Right kidney (tissue), 1 donor: ENCODE results near the gene DPH1.

ENCODE experiments used
- DNase-seq: peaks from one replicate; pipeline ENCODE4 v3.0.0-alpha.2; 2016

DPH1 gene

GRCh38 chr17:2060681-2061440, 30.9 kb downstream of the DPH1 start:
- peak; percentile 30 for DNase-seq

GRCh38 chr17:2061441-2061958, 31.5 kb downstream of the DPH1 start:
- no peak for DNase-seq

- peak; percentile 30 for DNase-seq
Measured at GRCh38 chr17:2062571-2063183, 32.7 kb downstream of the DPH1 start.

GRCh38 chr17:2063261-2064146, 33.6 kb downstream of the DPH1 start:
- DNase-seq = no peak

GRCh38 chr17:2064147-2064489, 34.2 kb downstream of the DPH1 start:
- peak; percentile 14 for DNase-seq

GRCh38 chr17:2064520-2064971, 34.6 kb downstream of the DPH1 start:
- peak; percentile 25 for DNase-seq

- peak; percentile 22 for DNase-seq
Measured at GRCh38 chr17:2064980-2065785, 35.2 kb downstream of the DPH1 start.

GRCh38 chr17:2065949-2066400, 36.0 kb downstream of the DPH1 start:
- DNase-seq = peak; percentile 26

- peak; percentile 40 for DNase-seq
Measured at GRCh38 chr17:2067048-2067561, 37.2 kb downstream of the DPH1 start.

GRCh38 chr17:2067608-2068024, 37.7 kb downstream of the DPH1 start:
- no peak for DNase-seq

- no peak for DNase-seq
Measured at GRCh38 chr17:2068031-2068518, 38.1 kb downstream of the DPH1 start.

- DNase-seq = no peak
Measured at GRCh38 chr17:2068519-2069051, 38.6 kb downstream of the DPH1 start.

GRCh38 chr17:2070241-2071023, 40.5 kb downstream of the DPH1 start:
- no peak for DNase-seq

- DNase-seq = no peak
Measured at GRCh38 chr17:2071024-2071385, 41.1 kb downstream of the DPH1 start.

GRCh38 chr17:2071455-2072281, 41.7 kb downstream of the DPH1 start:
- DNase-seq = peak; percentile 54

GRCh38 chr17:2074919-2075318, 45.0 kb downstream of the DPH1 start:
- DNase-seq = peak; percentile 19

- peak; percentile 74 for DNase-seq
Measured at GRCh38 chr17:2075336-2076086, 45.6 kb downstream of the DPH1 start.
